SK-N-DZ (cell line): ENCODE results near the gene SMG6.
A peak's percentile ranks its signal among the peaks of the same experiment; 100 is the strongest.
"Not testable (repeated sequence)": the region's sequence is repeated elsewhere in the genome, so short reads cannot be mapped to it uniquely, and the experiment has no call there.

Experiments
- DNase-seq: peaks from one replicate; pipeline ENCODE4 v3.0.0-alpha.2; 2015; ENCODE audit warnings: low spot score

SMG6 gene

DNA sequence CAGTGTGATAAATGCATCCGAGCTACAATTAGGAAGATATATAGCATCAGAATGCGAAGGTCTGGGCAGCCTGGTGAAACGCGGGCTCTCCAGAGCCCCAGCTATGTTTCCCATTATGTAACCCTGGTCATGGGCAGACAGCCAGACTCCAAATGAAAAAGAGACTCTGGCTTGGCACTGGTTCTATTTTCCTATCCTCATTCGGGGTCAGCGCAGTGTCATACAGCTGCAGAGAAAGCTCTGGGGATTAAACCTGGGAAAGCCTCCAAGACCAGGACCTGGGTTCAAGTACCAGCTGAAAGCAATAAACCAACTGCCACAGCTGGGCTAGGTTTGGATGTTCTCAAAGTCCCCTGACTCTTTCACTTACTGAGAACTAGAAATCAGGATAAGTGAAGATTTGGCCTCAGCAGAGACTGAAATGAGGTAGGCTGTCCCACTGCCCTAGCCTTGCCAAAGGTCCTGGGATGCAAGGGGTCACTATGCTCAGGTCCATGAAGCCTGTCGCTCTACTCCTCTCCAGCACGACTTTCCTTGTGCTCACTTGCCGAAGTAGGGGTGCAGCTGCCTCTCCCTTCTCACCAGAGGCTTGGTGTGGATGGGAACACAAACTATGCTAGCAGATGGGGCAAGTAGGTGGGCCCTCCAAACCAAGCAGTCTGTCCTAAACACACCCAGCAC, 123.8 kb downstream of the SMG6 start:
- no peak for DNase-seq

DNA sequence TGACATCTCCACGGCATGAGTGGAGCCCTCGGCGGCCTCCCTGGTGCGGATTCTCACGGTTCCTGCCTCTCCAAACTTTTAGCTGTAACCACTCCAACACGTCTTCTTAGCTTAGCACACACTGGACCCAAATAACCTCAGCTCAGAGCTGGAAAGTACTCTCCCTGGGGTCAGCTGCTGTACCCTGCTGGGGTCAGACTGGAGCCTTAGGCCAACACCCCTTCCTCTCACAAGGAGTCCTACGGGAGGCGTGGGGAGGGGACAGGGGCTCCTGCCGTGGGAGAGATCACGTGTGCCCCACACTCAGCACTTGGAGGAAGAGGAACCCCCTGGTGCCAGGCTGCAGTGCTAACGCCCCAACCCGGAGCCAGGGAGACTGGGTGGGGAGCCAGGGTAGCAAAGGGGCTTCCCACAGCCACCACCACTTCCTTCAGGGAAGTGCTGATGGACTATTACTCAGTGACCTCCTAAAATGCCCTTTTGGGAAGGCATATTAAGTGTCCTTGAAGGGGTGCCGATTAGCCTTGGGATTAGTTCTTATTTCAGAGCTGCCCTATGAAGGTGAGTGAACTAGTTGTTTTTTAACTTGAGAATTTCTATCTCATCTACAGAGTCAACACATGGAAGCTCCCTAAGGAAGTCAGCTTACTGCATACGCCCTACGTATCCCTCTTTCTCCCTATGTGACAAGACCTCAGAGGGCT, 124.6 kb downstream of the SMG6 start:
- no peak for DNase-seq

DNA sequence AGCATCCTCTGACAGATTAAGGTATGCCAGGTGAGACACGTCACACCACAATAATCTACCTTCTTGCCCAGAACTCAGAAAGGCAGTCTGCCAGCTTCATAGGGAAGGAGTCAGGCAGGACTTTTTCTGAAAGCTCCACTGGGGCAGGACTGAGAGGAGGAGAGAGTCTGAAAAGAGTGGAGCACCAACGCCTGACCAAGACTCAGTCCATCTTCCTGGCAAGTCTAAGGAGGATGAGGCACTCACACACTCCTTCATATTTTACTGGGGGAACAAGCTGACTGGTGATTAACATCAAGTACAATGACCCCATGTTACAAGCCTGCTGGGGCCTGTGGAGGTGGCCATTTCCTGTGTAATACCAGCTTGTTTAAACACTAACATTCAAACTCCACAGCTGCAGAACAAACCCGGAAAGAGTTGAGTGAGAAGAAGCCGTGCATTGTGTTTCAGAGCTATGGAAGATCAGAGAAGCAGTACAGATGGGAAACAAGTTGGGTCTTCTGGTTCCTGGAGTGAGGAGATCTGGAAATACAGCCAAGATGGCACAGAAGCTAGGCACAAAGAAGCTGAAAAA, 126.3 kb downstream of the SMG6 start:
- DNase-seq: no peak

DNA sequence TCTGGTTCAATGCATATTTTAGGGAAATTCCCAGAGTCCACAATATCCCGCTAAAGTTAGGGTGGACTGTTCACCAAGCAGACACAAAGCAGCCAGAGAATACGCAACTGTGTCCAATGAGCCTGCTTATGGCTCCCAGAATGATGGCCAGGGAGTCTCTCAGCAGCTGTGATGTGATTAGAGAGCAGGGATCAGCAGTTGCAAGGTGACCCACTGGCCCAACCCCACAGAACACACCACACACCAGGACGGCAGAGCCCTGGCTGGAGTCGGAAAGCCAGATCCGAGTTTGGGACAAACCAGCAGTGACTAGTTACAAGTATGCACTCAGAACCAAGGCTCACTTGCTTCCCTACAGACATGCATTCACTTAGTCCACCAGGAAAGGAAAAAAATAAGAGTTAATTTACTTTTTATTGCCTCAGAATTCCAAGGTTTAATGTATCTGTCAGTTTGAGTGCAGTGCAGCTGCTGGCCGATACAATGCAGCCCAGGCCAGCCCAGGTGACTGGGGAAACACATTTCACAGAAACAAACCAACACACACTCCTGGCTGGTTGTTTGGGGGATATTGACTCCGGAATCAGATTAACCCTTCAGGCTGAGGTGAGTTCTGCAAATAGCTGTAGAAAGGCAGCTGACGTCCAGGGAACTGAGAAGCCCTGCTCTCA, 127.0 kb downstream of the SMG6 start:
- DNase-seq: peak; percentile 44

DNA sequence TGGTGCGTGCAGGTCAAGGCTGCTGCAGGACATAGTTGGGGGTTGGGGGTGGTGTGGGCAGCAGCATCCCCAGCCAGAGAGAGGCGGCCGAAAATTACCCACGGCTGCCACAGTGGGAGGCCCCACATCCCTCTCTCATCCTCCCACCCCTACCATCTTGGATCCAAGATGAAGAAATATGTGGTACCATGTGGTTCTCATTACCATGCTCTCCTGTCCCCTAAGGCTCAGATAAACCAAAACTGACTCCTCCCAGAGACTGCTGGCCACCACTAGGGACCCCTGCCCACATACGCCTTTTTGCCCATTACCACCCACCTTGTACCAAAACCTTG, 128.3 kb downstream of the SMG6 start:
- no peak for DNase-seq

DNA sequence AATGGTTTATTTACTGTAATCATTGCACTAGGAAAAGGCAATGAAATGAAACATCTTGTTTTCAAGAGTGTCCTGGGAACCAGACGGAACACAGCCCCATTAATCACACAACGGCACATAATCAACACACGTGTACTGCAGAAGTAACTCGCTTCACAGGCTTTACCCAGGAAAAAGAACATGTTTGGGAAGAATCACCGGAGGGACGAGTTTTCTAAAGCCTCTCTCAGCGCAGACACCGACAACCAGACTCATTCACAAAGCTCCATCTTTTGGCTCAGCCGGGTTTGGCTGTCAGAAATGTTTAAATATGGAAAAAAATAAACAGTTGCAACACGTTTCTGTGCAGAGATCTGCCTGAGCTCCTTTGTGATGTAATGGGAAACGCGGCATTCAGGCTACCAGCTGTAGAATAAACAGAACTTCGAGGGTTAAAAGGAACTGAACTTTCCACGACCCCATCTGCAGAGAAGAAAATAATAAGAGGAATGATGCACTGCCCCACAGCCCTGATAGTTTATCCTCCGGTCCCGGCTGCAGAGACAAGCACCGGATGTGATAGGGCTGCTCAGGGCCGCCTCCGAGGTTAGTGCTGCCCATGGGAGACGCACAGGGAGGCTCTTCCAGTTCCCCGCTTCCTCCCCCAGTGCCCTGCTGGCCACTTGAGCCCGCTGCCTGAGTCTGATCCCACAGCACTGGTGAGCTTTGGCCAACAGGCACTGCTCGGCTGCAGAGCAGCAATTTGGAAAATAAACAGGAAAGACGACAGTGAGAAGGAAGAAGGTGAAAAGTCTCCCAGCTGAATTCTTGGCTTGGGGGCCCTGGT, 128.9 kb downstream of the SMG6 start:
- no peak for DNase-seq

DNA sequence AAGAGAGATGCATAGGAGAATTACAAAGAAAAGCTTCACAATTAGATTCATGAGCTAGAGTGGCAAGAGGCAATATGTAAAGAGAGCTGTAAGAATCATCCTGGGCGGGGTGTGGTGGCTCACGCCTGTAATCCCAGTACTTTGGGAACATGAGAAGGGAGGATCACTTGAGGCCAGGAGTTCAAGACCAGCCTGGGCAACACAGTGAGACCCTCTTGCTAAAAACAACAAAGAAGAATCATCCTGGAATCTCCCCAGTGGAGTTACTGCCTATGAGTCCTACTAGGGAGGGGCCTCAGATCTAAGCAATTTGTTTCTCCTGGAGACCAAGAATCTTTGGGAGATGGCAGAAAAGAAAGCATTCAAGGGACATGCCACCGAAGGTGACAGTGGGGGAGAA, 129.6 kb downstream of the SMG6 start:
- DNase-seq: no peak

DNA sequence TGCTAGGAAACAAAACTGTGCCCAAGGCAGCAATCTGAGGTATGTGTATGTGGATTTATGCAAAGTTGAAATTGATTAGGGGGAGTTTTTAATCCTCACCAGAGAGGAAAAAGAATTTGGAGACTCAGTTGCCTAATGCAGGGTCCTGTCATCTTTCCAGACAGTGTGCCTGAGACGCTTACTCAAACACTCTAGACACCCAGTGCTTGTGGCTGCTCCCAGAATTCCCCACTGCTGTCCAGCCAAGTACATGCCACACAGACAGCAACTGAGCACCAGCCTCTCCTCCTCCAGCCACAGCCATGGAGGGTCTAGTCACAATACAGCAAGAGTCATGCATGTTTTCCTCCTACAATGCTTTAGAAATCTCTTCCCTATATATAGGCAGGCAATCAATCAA, 130.6 kb downstream of the SMG6 start:
- DNase-seq: no peak

DNA sequence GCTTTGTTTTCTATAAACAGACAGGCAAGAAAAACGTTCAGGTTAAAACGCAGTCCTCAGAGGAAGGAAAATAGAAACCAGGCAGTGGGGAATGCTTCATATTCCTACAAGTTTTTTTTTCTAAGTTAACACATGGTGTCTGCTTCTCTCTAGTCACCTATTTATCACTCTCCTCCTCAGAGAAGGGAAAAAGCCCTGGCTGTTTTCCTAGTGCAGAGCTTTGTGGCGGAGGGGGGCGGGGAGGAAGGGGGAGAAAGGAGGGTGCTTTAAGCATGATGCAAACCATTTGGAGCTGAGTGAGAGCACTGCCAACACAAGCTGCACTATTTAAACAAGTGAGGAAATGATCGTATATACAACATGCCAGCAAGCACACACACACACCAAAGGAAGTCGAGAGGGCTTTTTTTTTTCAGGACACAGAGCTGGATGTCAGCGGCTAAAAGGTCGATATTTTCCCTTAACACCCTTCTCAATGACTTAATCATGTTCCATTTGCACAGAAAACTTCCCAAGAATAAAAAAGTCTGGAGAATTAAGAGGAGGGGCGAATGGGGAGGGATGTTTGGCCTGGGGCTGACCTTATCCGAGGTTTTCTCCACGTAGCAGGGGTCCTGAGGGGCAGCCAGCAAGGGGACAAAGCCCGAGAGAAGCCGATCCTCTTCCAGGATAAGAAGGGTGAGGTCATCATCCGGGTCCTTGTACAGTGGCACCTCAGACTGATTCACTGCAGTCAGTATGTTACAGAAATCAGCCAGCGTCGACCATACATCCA, 131.3 kb downstream of the SMG6 start:
- no peak for DNase-seq

DNA sequence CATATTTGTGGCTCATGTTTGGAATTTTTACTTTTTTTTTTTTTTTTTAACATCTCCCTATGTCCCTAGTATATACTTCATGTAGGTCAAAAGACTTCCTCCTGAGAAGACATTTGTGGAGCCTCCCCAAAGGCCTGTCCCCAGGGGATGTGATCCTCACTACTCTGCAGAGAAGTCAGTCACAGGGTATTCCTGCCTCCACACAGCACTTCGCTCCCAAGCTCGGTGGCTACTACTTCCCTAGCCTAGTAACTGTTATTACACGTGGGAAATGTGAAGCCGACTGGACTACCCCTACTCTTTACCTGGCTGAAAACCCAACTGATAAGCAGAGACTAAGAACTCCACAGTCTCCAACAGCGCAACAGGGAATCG, 131.9 kb downstream of the SMG6 start:
- no peak for DNase-seq

DNA sequence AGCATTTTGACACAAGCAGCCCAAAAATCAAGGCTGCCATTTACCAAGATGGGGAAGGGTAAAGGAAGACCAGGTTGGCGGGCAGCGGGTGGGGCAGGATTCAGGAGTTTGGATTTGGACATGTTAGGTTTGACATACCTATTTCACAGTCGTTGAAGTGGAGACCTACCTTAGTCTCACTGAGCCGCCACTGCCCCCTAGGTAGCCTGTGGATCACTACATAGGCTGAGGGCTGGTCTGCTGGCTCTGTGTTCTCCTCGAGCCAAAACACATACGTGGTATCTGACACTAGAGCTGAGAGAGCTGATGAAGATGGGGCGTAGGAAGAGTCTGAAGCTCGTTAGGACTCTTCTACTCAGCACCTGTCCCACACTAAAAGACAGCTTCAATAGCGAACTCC, 133.6 kb downstream of the SMG6 start:
- no peak for DNase-seq

DNA sequence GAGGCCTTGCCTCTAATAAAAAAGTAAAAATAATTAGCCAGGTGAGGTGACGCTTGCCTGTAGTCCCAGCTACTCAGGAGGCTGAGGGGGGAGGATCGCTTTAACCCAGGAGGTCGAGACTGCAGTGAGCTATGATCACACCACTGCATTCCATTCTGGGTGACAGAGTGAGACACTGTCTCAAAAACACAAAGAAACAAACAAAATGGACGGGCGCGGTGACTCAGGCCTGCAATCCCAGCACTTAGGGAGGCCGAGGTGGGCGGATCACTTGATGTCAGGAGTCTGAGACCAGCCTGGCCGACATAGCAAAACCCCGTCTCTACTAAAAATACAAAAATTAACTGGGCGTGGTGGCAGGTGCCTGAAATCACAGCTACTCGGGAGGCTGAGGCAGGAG, 137.9 kb downstream of the SMG6 start:
- DNase-seq: not testable (repeated sequence)

DNA sequence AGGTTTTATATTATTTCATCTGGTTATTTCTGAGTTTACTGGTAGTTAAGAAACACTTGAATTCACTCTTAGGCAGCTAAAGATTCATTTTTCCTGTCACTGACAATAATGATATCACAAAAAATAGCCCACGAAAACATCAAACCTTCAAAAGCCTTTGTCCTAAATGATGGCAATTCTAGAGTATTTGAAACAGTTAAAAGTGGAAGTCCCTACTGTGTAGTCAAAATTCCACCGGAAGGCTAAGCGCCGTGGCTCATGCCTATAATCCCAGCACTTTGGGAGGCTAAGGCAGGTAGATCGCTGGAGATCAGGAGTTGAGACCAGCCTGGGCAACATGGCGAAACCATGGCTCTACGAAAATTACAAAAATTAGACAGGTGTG, 145.2 kb downstream of the SMG6 start:
- DNase-seq: no peak

DNA sequence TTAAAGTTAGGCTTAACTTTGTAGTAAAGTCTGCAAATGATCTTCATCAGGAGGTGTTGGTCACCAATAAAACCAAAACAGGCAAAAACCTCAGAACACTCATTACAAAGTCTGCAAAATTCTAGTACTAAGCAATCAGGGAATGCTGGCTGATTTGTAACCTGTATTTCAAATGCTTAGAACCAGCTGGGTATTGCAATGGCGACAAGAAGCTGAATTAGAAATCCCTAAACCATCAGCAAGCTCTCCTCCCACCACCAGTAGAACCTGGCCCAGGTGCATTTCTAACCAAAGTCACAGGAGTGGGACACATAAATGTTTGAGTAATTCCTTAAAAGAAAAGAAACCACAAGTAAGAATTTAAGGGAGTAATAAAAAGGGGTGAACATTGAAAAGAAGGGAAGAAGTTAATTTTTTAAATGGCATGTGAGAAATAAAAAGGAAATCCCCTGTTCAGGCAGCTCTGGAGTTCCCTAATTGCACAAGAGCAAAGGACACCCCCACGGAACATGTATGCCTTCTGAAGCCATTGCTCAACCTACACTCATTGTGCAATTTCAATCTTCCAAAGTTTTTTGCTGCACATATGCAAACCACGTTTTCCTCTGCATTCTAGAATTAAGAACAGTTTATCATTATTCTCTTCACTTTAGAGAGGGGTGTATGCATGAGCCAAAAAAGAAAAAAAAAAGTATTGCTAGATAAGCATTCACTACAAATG, 145.8 kb downstream of the SMG6 start:
- DNase-seq: no peak

DNA sequence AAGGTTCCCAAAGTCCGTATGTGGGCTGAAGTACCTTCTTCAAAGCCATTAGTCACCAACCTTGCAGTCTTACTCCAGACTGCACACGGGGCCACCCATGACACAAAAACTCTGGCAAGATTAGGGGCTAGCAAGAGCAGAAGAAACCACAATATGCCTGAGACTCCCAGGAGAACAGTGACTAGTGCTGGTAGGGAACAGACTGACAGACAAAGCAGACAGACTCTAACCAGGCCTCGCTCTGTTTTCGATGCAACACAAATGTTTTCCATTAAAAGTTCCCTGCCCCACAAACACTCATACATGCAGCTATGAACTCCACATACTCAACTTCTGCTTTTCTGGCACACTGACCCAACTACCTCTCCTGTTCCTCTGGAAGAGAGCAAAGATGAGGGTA, 146.5 kb downstream of the SMG6 start:
- DNase-seq: no peak

DNA sequence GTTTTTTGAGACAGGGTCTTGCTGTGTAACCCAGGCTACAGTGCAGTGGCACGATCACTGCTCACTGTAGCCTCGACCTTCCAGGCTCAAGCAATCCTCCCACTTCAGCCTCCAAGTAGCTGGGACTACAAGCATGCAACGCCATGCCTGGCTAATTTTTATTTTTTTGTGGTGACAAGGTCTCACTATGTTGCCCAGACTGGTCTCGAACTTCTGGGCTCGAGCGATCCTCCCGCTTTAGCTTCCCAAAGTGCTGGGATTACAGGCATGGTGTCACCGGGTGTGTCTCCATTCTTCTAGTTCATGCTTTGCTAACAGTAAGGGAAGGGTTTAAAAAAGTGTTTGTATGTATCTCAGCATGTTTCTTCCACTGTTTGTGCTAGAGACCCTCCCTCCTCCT, 146.9 kb downstream of the SMG6 start:
- no peak for DNase-seq

DNA sequence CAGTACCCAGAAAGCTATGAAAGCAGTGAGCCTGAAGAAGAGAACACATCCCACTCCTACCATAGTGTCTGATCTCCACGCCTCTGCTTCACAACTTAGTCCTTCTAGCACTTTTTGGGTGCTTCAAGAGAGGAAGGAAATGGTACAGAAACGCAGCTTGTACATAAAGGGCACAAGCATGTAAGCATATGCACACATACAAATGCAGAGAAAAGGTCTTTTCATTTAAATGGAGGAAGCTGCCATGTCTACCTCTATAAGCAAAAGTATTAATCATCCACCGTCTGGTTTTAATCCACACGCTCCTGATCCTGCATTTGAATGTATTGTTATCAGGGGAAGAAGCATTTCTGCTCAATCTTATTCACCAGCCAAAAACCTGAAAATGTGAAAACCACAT, 148.0 kb downstream of the SMG6 start:
- no peak for DNase-seq

DNA sequence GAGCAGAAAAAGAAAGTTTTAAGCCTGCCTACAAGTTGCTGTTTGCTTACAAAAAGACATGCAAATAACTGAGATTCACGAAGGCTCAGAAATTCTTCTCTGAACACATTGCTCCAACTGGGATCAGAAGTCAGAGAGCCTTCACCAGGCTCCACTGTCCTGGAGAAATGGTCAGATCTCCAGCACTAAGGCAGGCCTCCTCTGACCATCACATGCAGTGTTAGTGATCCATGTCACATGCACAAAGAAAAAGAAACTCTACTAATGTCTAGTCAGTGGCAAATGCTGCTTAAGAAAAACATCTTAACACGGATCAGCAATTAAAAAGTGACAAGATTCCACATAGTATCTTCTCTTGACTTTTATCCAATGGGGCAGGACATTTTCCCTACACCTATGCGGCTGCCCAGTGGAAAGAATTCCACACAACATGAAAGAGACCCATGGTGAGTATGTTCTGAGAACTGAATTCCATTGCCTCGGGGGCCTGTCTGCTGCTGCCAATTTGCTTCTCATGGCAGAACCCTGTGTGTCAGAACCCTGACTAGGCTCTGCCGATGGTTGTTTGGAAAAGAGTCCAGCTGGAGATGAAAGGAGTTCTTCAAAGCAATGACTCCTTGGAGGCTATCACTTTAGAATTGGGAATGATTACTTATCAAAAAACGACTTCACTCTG, 152.1 kb downstream of the SMG6 start:
- no peak for DNase-seq

DNA sequence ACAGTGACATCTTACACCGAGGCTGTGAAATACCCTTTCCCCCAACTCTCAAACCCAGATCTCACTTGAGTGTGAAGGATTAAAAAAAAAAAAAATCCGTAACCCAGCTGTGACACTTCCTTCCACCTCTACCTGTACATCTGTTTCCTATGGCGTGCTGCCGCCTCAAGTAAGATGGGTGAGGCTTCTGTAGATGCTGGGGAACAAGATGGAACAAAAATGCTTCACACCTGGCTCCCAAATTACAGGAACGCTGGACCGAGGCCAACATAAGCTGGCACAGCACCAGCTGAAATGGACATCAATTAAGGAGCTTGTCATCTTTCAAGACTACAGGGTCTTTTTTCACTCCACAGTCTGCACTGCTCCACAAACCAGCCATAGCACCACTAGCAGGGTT, 152.8 kb downstream of the SMG6 start:
- DNase-seq: no peak

DNA sequence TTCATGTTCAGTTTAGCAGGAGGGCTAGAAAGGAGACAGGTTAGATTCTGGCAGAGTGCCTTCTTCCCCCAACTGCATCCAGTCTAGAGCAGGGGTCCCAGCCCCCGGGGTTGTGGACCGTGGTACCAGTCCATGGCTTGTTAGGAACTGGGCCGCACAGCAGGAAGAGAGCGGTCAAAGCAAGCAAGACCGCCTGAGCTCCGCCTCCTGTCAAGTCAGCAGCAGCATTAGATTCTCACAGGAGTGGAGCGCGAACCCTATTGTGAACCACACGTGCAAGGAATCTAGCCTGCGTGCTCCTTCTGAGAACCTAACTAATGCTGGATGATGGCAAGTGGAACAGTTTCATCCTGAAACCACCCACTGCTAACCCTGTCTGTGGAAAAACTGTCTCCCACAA, 153.7 kb downstream of the SMG6 start:
- DNase-seq: no peak
